GM21390 (cell line): ENCODE results near the gene CAPN13.
"Not testable (repeated sequence)": the region's sequence is repeated elsewhere in the genome, so short reads cannot be mapped to it uniquely, and the experiment has no call there.

Experiments
- ATAC-seq: cut with Tn5 transposase; IDR thresholded peaks from one replicate; pipeline ENCODE4 v1.9.1; 2021; ENCODE audit not compliant: unreplicated experiment

CAPN13 gene

DNA sequence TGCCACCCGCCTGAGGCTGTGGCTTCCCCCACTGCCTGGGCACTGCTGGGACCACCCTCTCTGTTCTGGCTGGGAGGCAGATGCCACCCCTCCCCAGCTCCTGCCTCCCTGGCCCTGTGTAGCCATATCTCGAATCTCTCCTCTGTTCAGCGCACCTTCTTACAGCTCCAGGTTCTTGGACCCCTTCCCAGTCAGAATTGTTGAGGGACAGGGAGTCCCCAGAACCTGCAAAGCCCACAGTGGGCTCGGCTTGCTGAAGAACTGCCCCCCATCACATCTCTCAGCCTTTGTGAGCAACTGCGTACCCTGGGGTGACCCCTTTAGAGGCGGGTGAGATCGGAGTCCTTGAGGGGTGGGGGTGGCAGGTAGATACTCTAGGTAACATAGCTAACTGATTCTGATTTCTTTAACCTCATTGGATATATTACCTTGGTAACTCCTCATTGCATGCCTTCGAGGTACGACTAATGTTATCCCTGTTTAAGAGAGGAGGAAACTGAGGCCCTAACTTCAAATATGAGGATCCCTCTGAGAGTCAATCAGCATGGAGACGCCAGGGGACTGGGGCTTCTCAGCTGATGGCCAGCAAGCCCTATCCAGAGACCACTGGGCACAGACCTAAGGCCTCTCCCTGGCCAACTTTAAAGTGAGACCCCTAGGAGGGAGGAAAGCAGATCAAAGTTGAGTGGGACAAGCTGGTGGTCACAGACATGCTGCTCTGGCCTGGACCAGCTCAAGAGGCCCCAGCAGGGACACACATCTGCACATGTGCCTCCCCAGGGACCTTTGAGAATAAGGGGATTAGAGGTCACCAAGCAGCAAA is 101.3 kb downstream of the CAPN13 start:
- no peak for ATAC-seq

DNA sequence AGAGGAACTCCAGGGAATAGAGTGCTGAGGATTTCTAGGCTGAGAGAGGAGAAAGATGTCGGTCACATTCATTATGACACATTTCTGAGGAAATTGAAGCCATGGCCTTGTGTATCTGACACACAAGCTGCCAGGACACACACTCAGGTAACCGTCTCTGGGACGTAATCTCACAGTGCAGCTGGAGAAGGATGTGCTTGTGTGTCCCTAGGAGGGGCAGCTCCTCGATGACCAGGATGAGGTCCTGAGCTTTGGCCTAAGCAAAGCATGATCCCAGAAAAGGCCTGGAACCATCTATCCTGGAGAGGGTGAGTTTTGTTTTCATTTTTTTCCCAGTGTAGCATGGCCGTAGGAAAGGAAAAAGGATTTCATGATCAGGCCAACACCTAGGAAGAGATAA is 102.2 kb downstream of the CAPN13 start:
- no peak for ATAC-seq

DNA sequence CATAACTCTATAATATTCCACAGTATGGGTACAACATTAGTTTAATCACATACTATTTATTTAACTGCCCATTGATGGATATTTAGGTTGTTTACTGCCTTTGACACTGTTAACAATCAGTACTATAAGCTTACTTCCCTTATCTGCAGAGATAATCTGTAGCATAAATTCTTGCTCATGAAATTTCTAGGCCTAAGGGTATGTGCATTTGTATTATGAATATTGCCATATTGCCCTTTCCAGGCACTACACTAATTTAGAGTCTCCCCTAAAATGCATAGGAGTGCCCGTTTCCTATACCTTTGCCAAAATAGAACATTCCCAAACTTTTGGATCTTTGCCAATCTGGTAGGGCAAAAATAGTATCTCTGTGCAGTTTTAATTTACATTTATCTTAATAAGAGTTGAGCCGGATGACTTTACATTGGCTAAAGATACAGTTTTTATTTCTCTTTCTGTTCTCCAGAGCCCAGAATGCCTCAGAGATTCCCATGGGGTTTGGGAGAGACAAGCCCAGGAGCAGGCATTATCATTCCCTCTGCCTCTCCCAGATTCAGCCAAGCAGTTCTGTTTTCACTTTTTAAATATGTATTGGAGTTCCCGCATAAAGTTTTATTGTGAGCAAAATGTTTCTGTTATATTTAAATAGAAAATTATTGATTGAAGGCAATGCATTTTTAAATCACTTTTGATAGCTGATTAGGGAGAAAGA is 102.8 kb downstream of the CAPN13 start:
- no peak for ATAC-seq

DNA sequence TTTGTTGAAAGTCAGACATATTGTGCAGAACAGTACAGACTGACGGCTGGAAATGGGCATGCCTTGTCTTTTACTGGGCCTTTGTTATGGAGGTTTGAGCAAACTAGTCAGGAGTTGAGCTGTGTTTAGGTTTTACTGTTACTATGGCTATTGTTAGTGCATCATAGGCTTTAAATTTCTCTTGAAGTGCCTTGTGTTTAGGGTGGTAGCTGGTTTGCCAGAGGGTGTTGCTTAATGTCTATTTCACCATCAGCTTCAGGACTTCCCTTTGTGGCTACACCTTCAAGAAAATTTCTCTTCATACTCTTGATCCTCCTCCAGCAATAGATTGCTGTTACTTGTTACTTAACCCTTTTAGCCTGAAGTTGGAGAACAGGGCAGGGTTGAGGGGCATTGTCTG is 104.6 kb downstream of the CAPN13 start:
- ATAC-seq = no peak

DNA sequence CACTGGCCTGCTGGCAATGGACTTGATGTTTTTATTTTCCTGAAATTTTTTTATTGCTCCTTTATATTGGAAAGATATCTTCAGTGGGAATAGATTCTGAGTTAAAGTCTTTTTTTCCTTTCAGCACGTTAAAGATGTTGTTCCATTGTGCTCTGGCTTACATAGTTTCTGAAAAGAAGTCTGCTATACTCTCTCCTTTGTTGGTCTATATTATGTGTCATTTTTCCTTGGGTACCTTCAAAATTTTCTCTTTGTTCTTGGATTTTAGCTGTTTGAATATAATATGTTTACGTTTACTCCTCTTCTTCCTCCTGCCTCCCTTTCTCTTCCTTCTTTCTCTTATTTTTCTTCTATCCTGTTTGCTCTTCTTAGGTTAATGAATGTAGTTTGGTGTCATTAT is 105.5 kb downstream of the CAPN13 start:
- no peak for ATAC-seq

DNA sequence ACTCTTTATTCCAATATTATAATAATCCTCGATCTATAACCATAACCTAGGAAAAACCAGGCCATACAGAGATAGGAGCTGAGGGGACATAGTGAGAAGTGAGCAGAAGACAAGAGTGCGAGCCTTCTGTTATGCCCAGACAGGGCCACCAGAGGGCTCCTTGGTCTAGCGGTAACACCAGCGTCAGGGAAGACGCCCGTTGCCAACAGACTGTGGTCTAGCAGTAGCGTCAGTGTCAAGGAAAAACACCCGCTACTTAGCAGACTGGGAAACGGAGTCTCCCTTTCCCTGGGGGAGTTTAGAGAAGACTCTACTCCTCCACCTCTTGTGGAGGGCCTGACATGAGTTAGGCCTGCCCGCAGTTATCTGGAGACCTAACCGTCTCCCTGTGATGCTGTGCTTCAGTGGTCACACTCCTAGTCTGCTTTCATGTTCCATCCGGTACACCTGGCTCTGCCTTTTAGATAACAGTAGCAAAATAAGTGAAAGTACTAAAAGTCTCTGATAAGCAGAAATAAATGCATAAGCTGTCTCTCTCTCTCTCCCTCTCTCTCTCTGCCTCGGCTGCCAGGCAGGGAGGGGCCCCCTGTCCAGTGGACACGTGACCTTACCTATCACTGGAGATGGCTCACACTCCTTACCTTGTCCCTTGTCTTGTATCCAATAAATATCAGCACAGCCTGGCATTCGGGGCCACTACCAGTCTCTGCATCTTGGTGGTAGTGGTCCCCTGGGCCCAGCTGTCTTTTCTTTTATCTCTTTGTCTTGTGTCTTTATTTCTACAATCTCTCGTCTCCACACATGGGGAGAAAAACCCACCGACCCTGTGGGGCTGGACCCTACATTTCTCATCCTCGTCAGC is 109.8 kb downstream of the CAPN13 start:
- ATAC-seq = not testable (repeated sequence)

DNA sequence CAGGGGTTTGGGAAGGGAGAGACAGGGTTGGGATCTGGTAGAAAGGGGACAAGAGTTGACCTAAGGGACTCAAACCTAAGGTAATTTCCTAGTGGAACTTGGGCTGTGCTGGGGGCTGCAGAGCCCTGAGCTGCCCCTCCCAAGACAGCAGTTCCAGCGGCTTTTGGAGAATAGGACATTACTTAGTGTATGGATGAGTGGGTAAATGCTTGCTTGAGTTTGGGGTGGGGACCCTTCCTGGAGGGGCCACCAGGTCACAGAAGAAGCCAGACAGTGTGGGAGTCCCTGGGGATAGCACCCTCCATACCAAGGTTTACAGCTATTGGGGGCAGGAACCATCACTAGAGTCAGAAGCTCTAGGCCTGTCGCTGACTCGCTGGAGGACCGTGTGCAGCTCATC is 111.5 kb downstream of the CAPN13 start:
- ATAC-seq = no peak

DNA sequence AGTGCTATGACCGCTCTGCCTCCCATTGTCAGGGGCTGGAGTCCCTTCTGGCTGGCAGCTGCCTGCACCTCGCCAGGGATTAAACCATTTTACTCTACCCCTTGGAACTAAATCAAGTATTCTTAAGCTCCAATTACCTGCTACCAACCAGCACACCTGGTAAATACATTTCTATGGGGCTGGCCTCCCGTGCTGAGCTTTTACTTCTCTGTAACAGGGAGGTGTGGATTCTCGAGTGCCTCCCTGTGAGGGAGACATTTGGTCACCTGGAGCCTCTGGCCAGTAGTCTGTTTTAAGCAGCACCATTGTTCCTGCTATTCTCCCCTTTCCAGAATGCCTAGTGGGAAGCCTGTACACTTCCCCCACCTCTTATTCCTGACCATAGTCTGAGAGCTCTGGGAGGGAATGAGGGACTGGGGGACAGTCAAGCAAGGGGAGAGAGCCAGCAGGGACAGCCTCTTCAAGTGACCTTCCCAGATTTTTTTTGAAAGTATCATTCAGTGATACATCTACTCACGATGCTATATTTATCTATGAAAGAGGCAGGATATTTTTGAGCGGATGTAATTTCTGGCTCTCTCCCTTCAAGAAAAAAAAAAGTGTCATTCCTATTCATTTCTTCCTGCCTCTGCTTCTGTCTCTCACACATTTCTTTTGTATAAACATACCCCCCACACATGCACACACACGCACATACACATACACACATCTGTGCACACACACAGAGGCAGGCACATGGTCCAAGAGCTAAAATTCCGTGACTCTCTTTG is 112.8 kb downstream of the CAPN13 start:
- ATAC-seq = no peak

DNA sequence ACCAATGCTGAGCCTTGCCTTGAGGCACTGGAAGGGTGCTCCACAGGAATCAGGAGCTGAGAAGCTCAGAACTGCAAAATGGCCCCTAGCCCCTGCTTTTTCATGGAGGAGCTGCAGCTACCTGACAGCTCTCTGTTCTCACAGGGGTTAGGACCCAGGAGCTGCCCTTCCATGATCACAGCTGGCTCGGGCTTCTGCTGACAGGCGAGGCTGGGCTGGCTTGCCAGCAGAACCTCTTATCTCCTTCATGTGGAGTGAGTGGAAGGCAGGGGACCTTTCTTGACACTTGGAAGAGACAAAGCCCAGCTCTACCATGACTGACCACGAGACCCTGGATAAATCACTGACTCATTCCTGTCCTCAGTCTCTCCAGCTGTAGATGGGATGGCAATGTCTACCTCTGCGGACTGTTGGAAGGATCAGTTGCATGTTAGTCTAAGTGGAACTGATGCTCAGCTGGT is 113.4 kb downstream of the CAPN13 start:
- ATAC-seq = no peak

DNA sequence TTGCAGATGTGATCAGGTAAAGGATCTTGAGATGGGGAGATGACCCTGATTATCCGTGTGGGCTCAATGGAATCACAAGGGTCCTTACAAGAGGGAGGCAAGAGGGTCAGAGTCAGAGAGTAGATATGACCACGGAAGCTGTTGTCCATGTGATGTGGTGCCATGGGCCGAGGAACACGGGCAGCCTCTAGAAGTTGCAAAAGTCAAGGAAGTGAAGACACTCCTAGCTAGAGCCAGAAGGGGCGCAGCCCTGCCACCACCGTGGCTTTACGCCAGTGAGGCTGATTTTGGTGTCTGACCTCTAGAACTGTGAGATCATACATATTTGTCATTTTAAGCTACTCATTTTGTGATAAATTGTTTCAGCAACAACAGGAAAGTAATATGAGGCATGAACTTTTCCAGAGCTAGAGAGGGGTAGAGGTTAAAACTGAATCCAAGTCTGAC is 114.4 kb downstream of the CAPN13 start:
- ATAC-seq = no peak

DNA sequence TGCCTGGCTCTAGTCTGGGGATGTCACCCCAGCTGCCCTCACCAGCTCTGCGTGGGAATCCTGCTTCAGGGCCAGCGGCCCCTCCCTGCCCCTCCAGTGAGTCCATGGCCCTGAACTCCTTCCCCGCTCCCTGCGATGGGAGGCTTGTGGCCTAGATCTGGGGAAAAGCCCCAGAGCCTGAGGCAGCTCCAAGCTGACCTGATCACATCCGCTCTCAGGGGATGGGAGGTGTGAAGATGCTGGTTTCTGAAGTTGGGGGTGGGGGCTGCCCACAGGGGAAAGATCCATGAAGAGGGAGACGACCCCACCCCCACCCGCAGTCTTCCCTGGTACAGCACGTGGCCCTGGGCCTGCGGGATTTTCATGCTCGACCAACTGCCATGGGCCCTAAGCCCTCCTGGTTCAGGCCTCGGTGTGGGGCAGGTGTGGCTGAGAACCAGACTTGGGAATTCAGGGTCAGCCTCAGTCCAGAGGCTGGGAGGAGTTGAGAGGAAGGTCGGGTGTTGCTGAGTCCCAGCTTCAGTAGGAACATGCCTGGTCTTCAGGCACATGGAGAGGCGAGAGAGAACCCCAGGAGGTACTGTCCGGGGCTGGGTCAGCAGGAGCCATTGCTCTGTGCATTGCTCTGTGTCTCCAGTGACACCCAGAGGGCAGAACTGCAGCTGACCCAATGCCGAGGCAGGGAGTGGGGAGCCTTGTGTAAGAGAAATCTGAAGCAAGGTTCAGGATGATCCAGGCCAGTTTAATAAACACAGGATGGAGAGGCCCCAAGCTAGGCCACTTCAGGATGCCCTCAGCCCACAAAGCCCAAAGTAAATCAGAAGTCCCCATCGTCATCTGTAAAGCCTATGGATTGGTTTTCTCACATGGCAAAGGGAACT is 115.1 kb downstream of the CAPN13 start:
- no peak for ATAC-seq

DNA sequence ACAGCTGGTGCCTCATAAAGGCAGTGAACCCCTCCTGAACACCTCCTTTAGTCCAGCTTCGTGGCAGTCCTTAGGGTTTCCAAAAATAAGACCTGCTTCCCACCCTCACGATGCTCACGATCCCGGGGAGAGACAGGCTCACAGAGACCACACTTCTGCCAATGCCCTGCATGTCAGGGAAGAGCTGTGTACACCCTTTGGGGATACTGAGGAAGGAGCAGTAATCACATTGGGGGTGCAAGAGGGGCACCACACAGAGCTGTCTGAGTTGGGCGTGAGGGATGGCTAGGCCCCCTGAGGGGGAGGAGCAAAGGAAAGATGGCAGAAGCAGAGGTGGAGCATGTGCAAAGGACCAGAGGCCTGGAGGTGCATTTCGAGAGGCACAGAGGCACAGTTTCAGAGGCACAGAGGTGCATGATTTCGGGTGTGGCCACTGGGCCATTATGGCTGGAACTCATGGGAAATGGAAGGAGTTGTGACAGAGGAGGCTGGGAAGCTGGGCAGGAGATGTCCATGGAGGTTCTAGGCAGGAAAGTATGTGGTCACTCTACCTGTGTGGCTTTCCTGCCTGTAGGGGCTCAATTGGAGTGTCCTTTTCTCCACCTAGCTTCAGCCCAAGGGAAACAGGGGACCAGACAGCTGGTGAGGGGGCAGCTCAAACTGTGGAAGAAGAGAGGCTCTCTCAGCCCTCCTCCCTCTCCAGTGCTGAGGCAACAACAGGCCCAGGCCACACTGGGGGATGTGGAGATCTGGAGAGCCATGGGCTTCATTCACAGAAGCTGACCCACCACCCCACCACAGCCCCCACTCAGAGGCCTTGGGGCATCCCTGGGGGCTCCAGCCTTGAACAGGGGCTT is 115.9 kb downstream of the CAPN13 start:
- no peak for ATAC-seq

DNA sequence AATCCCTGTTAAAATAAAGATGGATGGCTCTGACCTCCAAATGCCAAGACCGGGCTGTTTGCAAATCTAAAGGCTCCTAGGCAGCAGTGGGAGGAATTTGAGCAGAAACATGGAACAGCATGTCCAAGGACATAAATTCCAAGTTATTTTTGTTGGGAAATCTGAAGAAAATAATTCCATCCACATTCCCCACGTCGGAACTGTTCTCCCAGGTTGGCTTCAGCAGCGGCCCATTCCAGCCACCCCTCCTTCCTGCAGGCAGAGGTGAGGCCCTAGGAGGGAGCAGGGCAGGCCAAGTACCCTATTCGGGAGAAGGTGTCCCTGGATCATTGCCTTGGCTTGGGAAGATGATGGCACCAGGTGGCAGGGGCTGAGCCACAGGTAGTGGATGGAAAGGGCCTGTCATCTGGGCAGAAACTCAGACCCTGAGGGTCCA is 117.1 kb downstream of the CAPN13 start:
- no peak for ATAC-seq

DNA sequence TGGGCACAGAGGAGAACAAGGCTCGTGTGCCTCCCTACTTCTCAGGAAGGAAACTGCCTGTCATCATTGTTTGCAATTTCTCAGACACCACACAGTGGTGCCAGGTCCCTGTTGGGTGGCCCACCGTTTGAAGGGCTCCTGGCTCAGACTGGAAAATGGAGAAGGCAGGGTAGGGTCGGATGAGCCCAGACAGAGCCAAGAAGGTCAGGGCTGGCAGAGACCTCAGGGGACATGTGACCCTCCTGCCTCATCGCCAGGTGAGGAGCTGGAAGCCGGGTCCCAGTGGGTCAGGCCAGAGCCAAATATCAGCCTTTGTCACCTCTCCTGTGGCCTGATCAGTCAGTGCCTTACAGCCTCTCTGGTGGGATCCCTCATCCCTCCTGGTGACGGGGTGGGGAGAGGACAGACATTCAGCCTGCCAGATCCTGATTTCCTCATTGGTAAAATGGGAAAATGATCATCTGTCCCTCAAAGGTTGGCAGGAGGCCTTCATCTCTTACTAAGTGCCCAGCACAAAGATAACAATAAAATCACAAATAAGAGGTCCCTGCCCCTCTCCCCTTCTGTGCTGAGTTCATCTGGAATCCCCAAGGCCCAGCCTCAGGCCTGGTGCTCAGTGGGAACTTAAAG is 117.6 kb downstream of the CAPN13 start:
- ATAC-seq = no peak

DNA sequence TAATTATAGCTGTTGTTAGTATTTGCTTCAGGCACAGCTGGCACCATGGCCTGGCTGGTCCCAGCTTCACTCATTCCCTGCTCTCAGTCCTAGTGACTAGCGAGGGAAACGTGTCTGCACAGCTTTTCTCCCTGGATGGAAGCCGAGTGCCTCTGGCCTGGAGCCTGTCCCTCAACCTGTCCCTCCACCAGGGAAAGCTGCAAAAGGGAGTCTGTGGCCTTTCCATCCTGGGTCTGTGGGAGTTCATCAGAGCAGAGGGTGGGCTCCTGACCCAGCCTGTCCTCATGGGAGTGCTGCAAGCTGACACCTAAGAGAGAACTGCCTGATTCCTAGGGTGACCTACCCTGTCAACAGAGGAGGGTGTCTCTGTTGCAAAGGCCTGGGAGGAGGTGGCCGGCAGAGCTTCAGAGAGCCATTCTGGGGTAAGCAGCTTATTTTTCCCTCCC is 118.3 kb downstream of the CAPN13 start:
- ATAC-seq = no peak

DNA sequence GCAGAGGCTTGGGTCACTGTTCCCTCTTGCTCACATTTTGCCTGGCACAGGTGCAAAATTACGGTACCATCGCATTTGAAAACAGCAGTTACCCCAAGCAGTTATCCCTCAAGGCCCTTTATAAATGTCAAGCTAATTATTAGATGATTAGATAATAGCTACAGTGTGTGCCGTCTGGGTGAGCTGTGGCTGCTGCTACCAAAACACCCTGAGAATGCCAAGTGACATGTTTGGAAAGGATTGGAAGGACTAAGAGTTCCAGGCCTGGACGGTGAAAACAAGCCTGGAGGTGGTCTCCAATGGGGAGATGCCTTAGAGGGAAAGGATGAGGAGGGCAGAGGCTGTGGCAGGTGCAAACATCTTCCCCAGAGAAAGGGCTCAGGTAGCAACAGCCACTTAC is 120.6 kb downstream of the CAPN13 start:
- ATAC-seq = no peak

DNA sequence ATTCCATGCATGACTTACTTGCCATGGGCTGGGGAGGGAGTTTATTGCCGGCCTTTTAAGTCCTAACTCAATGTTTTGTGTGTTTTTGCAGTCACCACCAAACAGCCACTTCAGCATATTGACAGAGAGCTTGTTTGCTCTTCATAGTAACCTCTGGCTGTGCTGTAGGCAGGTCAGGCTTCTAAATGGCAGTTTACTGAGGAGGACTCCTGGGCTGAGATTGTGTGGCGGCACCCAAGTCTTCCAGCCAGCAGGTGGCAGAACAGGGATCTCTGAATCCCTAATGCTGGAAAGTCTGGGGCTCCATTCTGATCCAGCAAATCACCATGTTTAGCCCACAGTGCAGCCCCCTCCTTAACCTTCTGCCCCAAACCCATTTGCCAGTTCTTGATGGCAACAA is 121.2 kb downstream of the CAPN13 start:
- ATAC-seq = no peak

DNA sequence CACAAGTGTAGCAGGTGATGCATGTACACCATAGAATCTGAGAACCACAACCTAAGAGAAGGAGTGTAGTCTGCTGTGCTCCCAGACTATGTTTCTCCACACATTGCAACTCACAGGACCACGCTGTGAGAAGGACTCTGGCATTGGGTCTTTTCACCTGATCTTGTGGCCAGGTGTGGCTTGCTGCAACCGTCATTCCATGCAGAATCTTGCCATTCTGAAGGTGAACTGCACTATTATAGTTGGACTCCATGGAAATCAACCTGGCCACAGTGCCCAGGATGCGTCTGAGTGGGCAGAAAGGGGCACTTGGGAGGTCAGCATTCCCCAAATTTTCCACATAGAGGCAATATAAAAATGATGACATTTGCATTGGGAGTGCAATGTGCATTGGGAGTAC is 122.2 kb downstream of the CAPN13 start:
- ATAC-seq = no peak
